Bladder microvascular endothelial cell (primary cell): ENCODE results near the gene SNTN. TPM values are rescaled to one million over a fixed set of nuclear protein-coding genes. Genes with fewer than 3 reads are reported as not detected.

Experiments
- total RNA-seq: library from RNA; depleted of rRNA; stranded (reverse); fragments of >200 nt; gene quantifications from 2 replicates; pipeline ENCODE4 v1.2.3, GENCODE V29; 2014

The SNTN gene
- total RNA-seq, result not detected in 2 replicates

DNA sequence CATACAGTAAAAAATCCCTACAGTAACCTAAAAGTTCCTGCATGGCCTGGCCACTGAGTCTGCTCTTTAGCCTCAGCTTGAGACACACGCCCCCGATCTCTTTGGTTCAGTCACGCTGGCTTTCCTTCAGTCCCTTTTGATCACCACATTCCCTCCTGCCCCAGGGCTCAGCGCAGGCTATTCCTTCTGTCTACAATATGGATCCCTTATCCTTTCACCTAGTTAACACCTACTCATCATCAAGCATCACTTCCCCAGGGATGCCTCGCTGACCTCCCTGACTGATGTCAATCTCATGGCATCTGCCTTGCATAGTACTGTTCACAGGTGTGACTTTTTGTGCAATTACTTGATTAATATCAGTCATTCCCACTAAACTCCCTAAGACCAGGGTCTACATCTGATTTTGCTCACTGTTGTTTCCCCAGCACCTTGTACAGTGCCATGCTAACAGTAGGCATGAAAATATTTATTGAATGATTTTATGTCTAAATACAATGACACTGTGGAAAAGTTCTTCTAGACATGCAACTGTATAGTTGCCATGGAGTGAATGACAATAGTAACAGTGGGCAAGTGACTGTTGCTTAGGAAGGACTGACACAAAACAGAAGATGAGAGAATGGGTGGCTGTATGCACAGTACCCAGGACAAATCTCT lies at the start of gene SNTN:
Gene SNTN (plus strand): TSS at position 610 of the 660 bp plus-strand sequence. CDS start 13 bp downstream, at position 623.

Other genes starting within 250 kb of the SNTN start
- gene C3orf49, start 166.6 kb downstream of the SNTN start, total RNA-seq, result not detected in 2 replicates
- 32.1 and 35.2 TPM in 2 replicates for gene THOC7, start 211.1 kb downstream of the SNTN start, total RNA-seq
- gene ATXN7, start 211.2 kb downstream of the SNTN start, total RNA-seq, result 6.3 and 18.5 TPM in 2 replicates